Measurements from ENCODE around the gene METTL25B. TPM values are rescaled to one million over a fixed set of nuclear protein-coding genes. Genes with fewer than 3 reads are reported as not detected.

Gene METTL25B
- total and polyA plus RNA-seq, 2 experiments from 2014 or later: 18.3 to 21.1 TPM

- H3K36me3 ChIP-seq (ENCODE audit: insufficient read depth): peaks cover 5% of the 10 kb centered on the region; the same call in 1 of the 2 replicates
- no peaks in the 10 kb centered on the region for H3K27me3 ChIP-seq (ENCODE audit: insufficient read depth)
- TF ChIP-seq ZNF114 (CRISPR knock-in tag; IDR thresholded peaks at IDR 0.05) (no peak), ZNF331 (CRISPR knock-in tag; IDR thresholded peaks at IDR 0.05; ENCODE audit: low read depth) (no peak), EZH2phosphoT487 (IDR thresholded peaks at IDR 0.05; ENCODE audit: unreplicated experiment) (no peak), EZH2 (IDR thresholded peaks at IDR 0.05; ENCODE audit: low read depth, unreplicated experiment) (no peak), ETS1 (IDR thresholded peaks at IDR 0.05) (no peak), STAT1 (IDR thresholded peaks at IDR 0.05; ENCODE audit: unreplicated experiment) (no peak), REST (IDR thresholded peaks at IDR 0.05; ENCODE audit: unreplicated experiment) (no peak), POLR2AphosphoS5 (IDR thresholded peaks at IDR 0.05; ENCODE audit: low read depth) (no peak), NANOG (IDR thresholded peaks at IDR 0.05; ENCODE audit: borderline replicate concordance) (no peak), CTCF (conservative IDR thresholded peaks at IDR 0.05; ENCODE audit: low read depth in 2 of 2) (no peak), CREB1 (CRISPR knock-in tag; IDR thresholded peaks at IDR 0.05; ENCODE audit: low read depth) (no peak), ZNF462 (CRISPR knock-in tag; IDR thresholded peaks at IDR 0.05) (no peak), JUNB (IDR thresholded peaks at IDR 0.05; ENCODE audit: unreplicated experiment) (no peak)
- peaks cover 44% of the 10 kb centered on the region for H3F3A ChIP-seq (replicated peaks; ENCODE audit: low read depth)
- peaks cover 63% of the 10 kb centered on the region for H3K4me1 ChIP-seq (ENCODE audit: insufficient read depth)
- Mint-ChIP-seq H3K4me1 (peaks cover 65% of the 10 kb centered on the region), H3K9me3 (no peaks in the 10 kb centered on the region; the same call in 1 of the 3 replicates), H3K36me3 (ENCODE audit: low read depth) (peaks cover 62% of the 10 kb centered on the region), H3K4me3 (peak overlapping the region; percentile 89), H3K27ac (peak overlapping the region; percentile 100), H3K27me3 (ENCODE audit: insufficient read depth, low read depth, poor library complexity) (peaks cover 25% of the 10 kb centered on the region)
- peaks cover 16% of the 10 kb centered on the region for H4K20me1 ChIP-seq (replicated peaks; ENCODE audit: insufficient read depth)
- peak overlapping the region; percentile 88 for H3K4me3 ChIP-seq
- no peaks in the 10 kb centered on the region for H3K9me2 ChIP-seq (ENCODE audit: insufficient read depth)
- no peak overlapping the region for H2AFZ ChIP-seq
- H3K4me2 ChIP-seq: peak overlapping the region; percentile 100
- ATAC-seq (no peak), DNase-seq (ENCODE audit: low spot score) (no peak)
- peak overlapping the region; percentile 100 for H3K27ac ChIP-seq (ENCODE audit: low read depth)
- peaks cover 62% of the 10 kb centered on the region for H3K79me2 ChIP-seq (replicated peaks; ENCODE audit: insufficient read depth)
Observed at GRCh38 chr1:156746406-156746727, 18.1 kb downstream of the METTL25B start.

Measured in GM23338 (cell line).